ENCODE results near the gene CHN2. TPM values are rescaled to one million over a fixed set of nuclear protein-coding genes. Genes with fewer than 3 reads are reported as not detected.

CHN2 gene
- total and polyA plus RNA-seq, 10 donors, result 4.2 to 52.0 (median 28.5) TPM

DNA sequence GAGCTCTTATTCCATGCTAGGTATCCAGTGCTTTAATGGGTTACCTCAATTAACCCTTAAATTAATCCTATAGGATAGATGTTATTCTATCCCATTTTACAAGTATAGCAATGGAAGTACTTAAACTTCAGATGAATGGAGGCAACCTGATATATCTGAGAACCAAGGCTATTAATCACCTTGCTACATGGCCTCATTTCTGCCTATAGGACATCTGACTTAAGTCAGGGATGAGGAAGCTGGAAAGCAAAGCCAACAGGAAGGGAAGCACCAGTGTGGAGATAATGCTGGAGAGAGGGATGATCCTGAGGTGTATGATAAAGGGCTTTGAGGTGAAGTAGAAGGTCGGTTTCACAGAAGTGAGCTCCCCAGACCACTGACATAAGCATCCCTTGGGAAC is 132.3 kb downstream of the CHN2 start:
- no peak overlapping the region for H3K4me3 ChIP-seq
- peaks cover 0 to 23% (median 6%) of the 10 kb centered on the region in 6 donors for H3K4me1 ChIP-seq
- TF ChIP-seq CTCF (IDR thresholded peaks at IDR 0.05 in 8 of 11, conservative IDR thresholded peaks at IDR 0.05 in 3 of 11) (no peak), POLR2A (IDR thresholded peaks at IDR 0.05) (no peak), POLR2AphosphoS5 (IDR thresholded peaks at IDR 0.05) (no peak)
- WGBS, 5 donors, result 67 to 94% (median 84%) methylated on average over 1 of the region's 1 CpG
- H3K27ac ChIP-seq, result no peak overlapping the region
- intact Hi-C loops (cut with DNase I; ENCODE audit: low total_unique reads), result no loop called here
- H3K27me3 ChIP-seq (replicated peaks in 1 of 7), result no peaks in the 10 kb centered on the region
- no peaks in the 10 kb centered on the region for H3K36me3 ChIP-seq
- no peaks in the 10 kb centered on the region for H3K9me3 ChIP-seq
- DNase-seq, result no peak

DNA sequence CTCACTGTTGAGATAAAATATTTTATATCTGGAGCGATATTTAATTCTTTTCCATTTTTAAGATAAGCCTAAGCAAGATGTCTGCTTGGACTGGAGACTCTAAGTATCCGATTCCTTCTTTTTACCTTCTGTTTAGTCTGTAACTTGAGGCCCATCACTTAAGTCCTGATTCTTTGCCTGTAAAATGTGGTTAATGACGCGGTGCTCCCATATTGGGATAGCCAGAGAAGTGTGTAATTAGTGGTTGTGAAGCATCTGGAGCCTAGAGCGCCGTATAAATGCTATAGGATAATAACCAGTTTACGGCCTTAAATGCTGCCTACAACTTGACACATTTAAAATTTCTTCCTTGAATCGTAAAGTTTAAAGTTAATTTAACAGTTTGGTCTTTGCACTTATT is 132.9 kb downstream of the CHN2 start:
- no peaks in the 10 kb centered on the region for H3K36me3 ChIP-seq
- 93 to 99% (median 97%) methylated on average over 8 of the region's 8 CpGs for WGBS, 5 donors
- DNase-seq, result no peak
- H3K4me1 ChIP-seq, result peaks cover 0 to 23% (median 6%) of the 10 kb centered on the region in 6 donors
- intact Hi-C loops (cut with DNase I; ENCODE audit: low total_unique reads), result no loop called here
- no peak overlapping the region for H3K4me3 ChIP-seq
- no peaks in the 10 kb centered on the region for H3K9me3 ChIP-seq
- H3K27me3 ChIP-seq (replicated peaks in 1 of 7), result no peaks in the 10 kb centered on the region
- TF ChIP-seq POLR2AphosphoS5 (IDR thresholded peaks at IDR 0.05) (no peak), POLR2A (IDR thresholded peaks at IDR 0.05) (no peak), CTCF (IDR thresholded peaks at IDR 0.05 in 8 of 11, conservative IDR thresholded peaks at IDR 0.05 in 3 of 11) (no peak)
- no peak overlapping the region for H3K27ac ChIP-seq

GRCh38 chr7:29328045-29328444 is 133.5 kb downstream of the CHN2 start:
- intact Hi-C loops (cut with DNase I; ENCODE audit: low total_unique reads), result no loop called here
- Histone ChIP-seq H3K4me3 (no peak overlapping the region), H3K27me3 (replicated peaks in 1 of 7) (no peaks in the 10 kb centered on the region), H3K27ac (no peak overlapping the region), H3K4me1 (peaks cover 0 to 23% (median 6%) of the 10 kb centered on the region in 6 donors), H3K9me3 (no peaks in the 10 kb centered on the region), H3K36me3 (no peaks in the 10 kb centered on the region)
- TF ChIP-seq POLR2AphosphoS5 (IDR thresholded peaks at IDR 0.05) (no peak), POLR2A (IDR thresholded peaks at IDR 0.05) (no peak), CTCF (IDR thresholded peaks at IDR 0.05 in 8 of 11, conservative IDR thresholded peaks at IDR 0.05 in 3 of 11) (no peak)
- DNase-seq, result no peak
- 63 to 81% (median 66%) methylated on average over 5 of the region's 5 CpGs for WGBS, 5 donors

DNA sequence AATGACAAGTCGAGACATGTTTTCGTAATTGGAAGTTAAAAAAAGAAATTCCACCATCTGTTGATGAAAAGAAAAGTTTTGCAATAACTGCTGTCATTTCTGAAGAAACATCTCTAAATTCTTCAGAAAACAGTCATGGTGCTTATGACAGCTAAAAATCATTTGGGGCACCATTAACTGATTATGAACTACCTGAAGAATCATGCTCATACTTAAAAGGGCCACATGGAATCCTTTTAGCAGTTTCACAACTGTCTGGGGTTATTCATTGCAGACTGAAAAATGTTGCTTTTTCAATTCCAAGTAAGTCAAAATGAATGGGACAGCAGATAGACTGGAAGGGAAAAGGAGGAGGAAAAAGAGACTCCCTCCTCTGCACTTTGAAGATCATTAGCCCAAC is 134.2 kb downstream of the CHN2 start:
- TF ChIP-seq POLR2AphosphoS5 (IDR thresholded peaks at IDR 0.05) (no peak), CTCF (IDR thresholded peaks at IDR 0.05 in 8 of 11, conservative IDR thresholded peaks at IDR 0.05 in 3 of 11) (no peak), POLR2A (IDR thresholded peaks at IDR 0.05) (no peak)
- H3K27me3 ChIP-seq (replicated peaks in 1 of 7), result no peaks in the 10 kb centered on the region
- H3K27ac ChIP-seq, result no peak overlapping the region
- intact Hi-C loops (cut with DNase I; ENCODE audit: low total_unique reads), result no loop called here
- WGBS, 5 donors, result 39 to 78% (median 62%) methylated on average over 2 of the region's 2 CpGs
- H3K9me3 ChIP-seq, result no peaks in the 10 kb centered on the region
- H3K4me3 ChIP-seq, result no peak overlapping the region
- H3K4me1 ChIP-seq, result peaks cover 0 to 23% (median 6%) of the 10 kb centered on the region in 6 donors
- no peak for DNase-seq
- no peaks in the 10 kb centered on the region for H3K36me3 ChIP-seq

All from spleen (tissue), 11 donors.